GM12891 (cell line): ENCODE results near the gene ODAD3.

Experiments
- POLR2A ChIP-seq: IDR thresholded peaks from 2 replicates; pipeline ENCODE4 v1.6.1; 2011; ENCODE audit warnings: low read depth, low read length, control low read depth
- TAF1 ChIP-seq: IDR thresholded peaks from 2 replicates; pipeline ENCODE4 v1.6.1; 2011; ENCODE audit warnings: low read depth, low read length, control low read depth

- TF ChIP-seq TAF1 (no peak), POLR2A (no peak)
Measured at GRCh38 chr19:11400798-11401197, 34.1 kb downstream of the ODAD3 start.
